Epithelial cell of proximal tubule (primary cell): Measurements from ENCODE around the gene NFKBIZ. TPM values are rescaled to one million over a fixed set of nuclear protein-coding genes. Genes with fewer than 3 reads are reported as not detected.

Source experiments
- DNase-seq: peaks from one replicate; pipeline ENCODE4 v3.0.0-alpha.2; 2011; ENCODE audit warnings: low read depth
- H3K4me3 ChIP-seq: 2 replicates; pipeline ENCODE4 v1.5.1; 2011; ENCODE audit warnings: low read depth, mild to moderate bottlenecking, low read length
- total RNA-seq: library from RNA; depleted of rRNA; stranded (reverse); fragments of >200 nt; gene quantifications from 2 replicates; pipeline ENCODE4 v1.2.3, GENCODE V29; 2015
- TF ChIP-seq, protein P1 (sequence below): conservative IDR thresholded peaks from 2 replicates; pipeline ENCODE4 v1.5.1; 2012; ENCODE audit warnings: low read depth, mild to moderate bottlenecking, low read length

Gene NFKBIZ
- total RNA-seq, 1 donor from 2014 or later: 140 TPM

DNA sequence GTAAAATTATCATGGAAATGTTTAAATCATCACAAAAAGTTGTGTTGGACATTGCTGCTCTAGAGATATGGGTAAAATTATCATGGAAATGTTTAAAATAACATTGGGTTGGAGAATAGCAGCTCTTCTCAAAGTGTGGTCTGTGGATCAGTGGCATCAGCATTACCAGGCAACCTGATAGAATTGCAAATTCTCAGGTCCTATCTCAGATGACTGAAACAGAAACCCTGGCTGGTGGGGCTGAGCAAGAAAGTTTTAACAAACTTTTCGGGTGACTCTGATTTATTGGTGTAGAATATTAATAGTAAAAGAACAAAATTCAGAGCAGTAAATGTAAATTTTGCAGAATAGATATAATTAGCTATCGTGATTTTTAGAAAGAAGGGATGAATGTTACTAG lies 41.4 kb upstream of the NFKBIZ start:
- no peak overlapping the region for H3K4me3 ChIP-seq
- no peak for DNase-seq
- TF ChIP-seq, protein P1, sequence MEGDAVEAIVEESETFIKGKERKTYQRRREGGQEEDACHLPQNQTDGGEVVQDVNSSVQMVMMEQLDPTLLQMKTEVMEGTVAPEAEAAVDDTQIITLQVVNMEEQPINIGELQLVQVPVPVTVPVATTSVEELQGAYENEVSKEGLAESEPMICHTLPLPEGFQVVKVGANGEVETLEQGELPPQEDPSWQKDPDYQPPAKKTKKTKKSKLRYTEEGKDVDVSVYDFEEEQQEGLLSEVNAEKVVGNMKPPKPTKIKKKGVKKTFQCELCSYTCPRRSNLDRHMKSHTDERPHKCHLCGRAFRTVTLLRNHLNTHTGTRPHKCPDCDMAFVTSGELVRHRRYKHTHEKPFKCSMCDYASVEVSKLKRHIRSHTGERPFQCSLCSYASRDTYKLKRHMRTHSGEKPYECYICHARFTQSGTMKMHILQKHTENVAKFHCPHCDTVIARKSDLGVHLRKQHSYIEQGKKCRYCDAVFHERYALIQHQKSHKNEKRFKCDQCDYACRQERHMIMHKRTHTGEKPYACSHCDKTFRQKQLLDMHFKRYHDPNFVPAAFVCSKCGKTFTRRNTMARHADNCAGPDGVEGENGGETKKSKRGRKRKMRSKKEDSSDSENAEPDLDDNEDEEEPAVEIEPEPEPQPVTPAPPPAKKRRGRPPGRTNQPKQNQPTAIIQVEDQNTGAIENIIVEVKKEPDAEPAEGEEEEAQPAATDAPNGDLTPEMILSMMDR: no peak

DNA sequence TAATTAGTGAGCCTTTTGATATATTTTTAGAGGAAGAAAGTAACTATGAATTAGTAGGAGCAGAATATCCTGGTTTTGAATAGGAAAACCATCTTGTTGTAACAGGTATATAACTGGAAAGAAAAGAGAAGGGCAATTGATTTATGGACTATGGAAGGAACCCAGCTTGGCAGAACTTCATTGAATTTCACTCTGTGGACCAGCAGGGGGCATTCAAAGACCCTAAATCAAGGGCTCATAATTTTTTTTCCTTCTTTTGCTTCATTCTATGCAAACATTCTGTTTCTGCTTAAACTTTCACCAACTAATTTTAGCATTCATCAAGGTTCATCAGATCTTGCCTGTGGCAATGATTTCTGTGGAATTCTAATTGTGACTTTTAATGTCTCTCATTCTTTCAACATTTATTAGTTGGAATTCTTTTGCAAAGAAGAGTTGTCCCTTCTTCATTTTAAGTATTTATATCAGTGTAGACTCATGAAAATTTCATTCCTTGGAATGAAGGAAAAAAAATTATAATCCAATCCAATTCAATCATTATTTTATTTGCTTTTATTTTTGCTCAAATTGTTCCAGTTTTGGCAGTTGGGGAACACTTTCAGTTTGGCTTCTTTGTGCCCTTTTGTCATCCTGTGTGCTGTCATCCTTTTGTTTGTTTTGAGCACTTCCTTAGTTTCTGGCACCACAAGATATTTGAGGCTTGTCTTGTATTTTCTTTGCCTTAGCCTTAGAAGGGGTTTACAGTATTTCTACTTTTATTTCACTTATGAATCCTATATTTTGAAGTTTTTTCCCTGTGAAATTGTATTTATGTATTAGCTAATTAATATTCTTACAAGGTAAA lies 39.9 kb upstream of the NFKBIZ start:
- TF ChIP-seq, protein P1: peak; percentile 74
- DNase-seq: no peak
- no peak overlapping the region for H3K4me3 ChIP-seq

DNA sequence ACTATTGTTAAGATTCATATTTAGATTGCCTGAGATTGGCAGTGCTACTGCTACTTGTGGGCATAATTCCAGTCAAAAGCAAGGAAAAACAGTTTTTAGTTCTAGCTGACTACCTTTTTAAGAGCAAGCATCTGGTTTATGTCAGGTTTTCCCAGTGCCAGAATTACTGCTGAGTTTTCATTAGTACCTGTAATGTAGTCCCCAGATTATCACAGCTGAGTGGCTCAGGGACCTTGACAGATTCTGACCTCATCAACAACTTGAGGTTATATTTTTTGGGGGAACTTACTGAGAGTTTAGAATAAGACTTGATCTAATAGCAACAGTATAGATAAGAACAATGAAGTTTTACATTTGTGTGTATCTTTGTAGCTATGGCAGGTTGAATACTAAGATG lies 39.3 kb upstream of the NFKBIZ start:
- TF ChIP-seq, protein P1: no peak
- H3K4me3 ChIP-seq: no peak overlapping the region
- no peak for DNase-seq

DNA sequence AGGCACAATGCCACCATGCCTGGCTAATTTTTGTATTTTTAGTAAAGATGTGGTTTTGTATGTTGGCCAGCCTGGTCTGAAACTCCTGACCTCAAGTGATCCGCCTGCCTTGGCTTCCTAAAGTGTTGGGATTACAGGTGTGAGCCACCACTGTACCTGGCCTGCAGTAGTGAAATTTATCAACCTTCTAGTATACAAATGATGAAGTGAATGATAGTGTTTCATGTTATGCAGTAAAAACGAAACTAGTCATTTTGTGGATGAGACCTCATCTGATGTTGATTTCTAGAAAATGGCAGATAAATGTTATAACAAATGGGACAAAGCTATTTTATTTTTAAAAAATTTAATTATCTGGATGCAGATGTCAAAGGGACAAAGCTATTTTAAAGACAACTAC lies 37.4 kb upstream of the NFKBIZ start:
- no peak overlapping the region for H3K4me3 ChIP-seq
- TF ChIP-seq, protein P1: no peak
- DNase-seq: no peak

DNA sequence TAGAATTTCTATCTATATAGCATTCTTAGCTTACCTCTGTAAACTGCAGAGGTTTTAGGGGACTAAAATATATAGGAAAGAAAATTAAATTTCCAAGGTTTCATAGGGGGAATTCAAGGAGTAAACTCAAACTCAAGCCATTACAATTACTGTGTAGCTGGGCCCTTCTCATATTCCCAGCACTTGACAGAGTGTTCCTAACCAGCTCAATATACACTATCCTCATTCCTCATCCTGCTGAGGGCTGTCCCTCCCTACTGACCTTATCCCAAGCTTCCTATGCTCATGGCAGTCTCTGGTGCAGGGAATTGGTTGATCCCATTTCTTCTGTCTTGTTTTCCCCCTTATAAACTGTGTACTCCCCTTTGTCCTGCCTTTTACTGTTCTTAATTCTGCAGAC lies 36.4 kb upstream of the NFKBIZ start:
- no peak overlapping the region for H3K4me3 ChIP-seq
- TF ChIP-seq, protein P1: no peak
- DNase-seq: no peak

DNA sequence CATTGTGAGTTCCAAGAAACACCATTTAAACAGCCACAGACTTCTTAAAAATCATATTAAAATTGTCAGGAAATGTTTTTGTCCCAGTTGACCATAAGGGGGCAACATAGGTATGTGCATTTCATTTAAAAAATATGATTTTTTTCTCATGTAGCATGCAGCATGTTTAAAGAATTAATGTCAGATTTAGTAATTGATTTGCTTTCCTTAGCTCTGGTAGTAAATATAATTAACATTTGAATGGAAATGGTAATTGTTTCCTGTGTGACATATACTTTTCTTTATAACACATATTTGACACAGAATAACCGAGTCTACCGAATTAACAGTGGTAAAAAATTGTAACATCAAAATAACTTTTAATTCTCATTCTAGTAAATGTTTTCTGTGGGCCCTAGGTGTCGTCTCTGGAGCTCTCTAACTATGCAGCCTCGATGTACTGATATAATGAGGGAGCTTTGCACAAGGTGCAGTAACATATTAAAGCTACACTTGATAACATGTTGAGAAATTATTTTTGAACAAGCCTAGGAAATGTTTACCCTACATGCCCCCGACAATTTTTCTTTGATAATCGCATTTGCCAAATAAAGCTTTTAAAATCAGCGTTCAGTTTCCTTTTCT lies 35.4 kb upstream of the NFKBIZ start:
- H3K4me3 ChIP-seq: no peak overlapping the region
- TF ChIP-seq, protein P1: peak; percentile 51
- DNase-seq: no peak
